ENCODE data around the gene FGG. TPM values are rescaled to one million over a fixed set of nuclear protein-coding genes. Genes with fewer than 3 reads are reported as not detected.
"Not testable (repeated sequence)": the region's sequence is repeated elsewhere in the genome, so short reads cannot be mapped to it uniquely, and the experiment has no call there.

The FGG gene
- total and polyA plus RNA-seq, 8 donors, result 1.2 to 384 (median 6.7) TPM; not detected in 4

DNA sequence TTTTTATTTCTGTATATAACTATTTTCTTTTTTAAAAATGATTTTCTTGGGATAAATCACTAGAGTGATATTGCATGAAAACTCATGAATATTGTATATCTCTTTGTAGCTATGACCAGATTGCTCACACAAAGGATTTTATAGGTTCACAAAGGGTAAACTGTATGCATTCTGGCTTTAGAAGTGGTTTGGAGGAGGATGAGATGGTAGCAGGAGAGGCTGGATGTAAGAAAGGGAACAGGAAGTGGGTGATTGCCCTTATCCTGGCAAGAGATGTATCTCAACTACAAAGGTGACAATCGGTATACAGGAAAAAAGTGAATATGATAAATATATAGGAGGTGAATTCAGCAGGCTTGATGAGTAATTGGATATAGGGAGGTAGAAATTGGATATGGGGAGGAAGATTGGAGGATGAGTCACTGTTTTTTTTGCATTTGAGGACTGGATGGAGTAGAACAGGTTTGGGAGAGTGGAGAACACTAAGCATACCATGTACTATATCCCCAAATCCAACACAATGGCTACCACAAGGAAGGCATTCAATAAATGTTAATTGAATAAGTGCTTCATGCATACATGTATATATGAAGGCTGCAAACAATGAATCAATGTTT is 9.9 kb downstream of the FGG start:
- Histone ChIP-seq H3K27me3 (no peaks in the 10 kb centered on the region), H3K36me3 (no peaks in the 10 kb centered on the region), H3K4me1 (no peaks in the 10 kb centered on the region), H3K9me3 (no peaks in the 10 kb centered on the region), H3K27ac (no peak overlapping the region), H3K4me3 (no peak overlapping the region)
- no peak for DNase-seq
- intact Hi-C loops (cut with DNase I), result no loop called here
- ATAC-seq, result no peak
- no peak for TF ChIP-seq CTCF (IDR thresholded peaks at IDR 0.05)

DNA sequence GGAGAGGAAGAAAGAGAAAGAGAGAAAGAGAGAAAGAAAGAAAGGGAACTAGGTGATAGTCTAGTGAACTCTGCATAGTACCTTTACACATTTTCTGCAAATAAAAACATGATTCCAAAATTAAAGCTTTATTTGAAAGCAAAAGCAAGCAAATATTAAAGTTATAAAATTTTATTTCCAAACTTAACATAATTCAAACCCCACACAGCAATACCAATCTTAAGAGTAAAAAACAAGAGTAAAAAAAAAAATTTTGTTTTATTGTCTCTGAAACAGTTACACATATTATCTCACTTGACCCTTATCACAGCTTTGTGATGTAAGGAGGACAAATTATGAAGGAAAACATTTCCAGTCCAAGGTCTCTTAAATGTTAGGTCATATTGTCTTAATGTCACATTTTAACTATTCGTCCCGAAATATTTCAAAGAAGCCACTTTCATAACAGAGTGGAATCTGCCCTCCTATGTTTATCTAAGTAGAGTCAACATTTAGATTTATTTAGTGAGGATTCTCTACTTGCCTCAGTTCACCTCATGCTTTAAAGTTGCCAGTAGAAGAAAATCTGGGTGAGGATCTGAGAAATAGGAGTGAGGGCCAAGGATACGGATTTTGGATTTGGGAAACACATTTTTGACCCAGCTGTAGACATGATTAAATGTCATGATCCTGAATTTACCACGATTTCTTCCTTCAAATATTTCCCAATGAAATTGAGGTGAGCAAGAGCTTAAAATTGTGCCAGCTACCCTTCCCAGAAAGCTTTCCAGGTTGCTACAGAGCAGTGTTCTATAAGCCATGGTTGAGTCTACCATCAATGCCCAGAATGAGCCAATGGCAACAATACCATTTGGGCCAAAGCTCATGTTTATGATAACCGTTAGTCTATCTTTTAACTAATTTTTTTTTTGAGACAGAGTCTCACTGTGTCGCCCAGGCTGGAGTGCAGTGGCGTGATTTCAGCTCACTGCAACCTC is 14.4 kb downstream of the FGG start:
- Histone ChIP-seq H3K27me3 (no peaks in the 10 kb centered on the region), H3K4me1 (no peaks in the 10 kb centered on the region), H3K27ac (no peak overlapping the region), H3K4me3 (no peak overlapping the region), H3K9me3 (no peaks in the 10 kb centered on the region), H3K36me3 (no peaks in the 10 kb centered on the region)
- ATAC-seq (no peak), DNase-seq (no peak)
- intact Hi-C loops (cut with DNase I), result no loop called here
- no peak for TF ChIP-seq CTCF (IDR thresholded peaks at IDR 0.05)

DNA sequence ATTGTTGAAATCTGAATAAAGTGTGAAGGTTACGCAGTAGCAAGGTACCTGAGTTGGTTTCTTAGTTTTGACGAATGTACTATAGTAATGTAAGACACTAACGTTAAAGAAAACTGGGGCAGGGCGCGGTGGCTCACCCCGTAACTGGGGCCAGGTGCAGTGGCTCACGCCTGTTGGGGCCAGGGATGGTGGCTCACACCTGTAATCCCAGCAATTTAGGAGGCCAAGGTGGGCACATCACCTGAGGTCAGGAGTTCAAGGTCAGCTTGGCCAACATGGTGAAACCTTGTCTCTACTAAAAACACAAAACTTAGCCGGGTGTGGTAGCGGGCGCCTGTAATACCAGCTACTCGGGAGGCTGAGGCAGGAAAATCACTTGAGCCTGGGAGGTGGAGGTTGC is 15.2 kb downstream of the FGG start:
- H3K36me3 ChIP-seq; H3K27ac ChIP-seq; ATAC-seq; intact Hi-C loops (cut with DNase I); H3K4me3 ChIP-seq; H3K27me3 ChIP-seq; DNase-seq; H3K9me3 ChIP-seq; H3K4me1 ChIP-seq: not testable (repeated sequence)

DNA sequence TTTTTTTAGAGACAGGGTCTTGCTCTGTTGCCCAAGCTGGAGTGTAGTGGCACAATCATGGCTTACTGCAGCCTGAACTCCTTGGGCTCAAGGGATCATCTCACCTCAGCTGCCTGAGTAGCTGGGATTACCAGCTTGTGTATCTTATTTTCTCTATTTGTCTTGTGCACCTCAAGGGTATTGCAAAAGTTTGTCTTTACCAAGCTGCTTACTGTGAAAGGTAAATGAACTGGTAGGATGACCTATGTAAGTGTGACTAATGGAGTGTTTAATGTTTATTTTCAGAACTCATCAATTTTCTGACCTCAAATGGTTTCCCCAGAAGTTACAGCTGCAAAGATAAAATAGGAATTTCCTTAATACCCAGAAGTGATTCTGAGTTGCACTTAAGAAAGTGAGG is 16.6 kb downstream of the FGG start:
- ATAC-seq, result peak; percentile 62

DNA sequence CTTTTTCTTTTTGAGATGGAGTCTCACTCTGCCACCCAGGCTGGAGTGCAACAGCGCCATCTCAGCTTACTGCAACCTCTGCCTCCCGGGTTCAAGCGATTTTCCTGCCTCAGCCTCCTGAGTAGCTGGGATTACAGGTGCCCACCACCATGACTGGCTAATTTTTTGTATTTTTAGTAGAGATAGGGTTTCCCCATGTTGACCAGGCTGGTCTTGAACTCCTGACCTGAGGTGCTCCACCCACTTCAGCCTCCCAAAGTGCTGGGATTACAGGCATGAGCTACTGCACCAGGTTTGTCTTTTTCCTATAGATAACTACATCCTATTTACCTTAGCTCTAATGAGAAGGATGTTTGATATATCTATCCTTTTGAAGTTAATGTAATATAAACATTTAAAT is 18.1 kb downstream of the FGG start:
- H3K27ac ChIP-seq; DNase-seq; intact Hi-C loops (cut with DNase I); H3K36me3 ChIP-seq; H3K4me1 ChIP-seq; H3K9me3 ChIP-seq; ATAC-seq; H3K27me3 ChIP-seq; H3K4me3 ChIP-seq: not testable (repeated sequence)

More for the DNA sequence above, 16.6 kb downstream of the FGG start:
- Histone ChIP-seq H3K36me3 (no peaks in the 10 kb centered on the region), H3K27me3 (no peaks in the 10 kb centered on the region), H3K27ac (no peak overlapping the region), H3K4me1 (no peaks in the 10 kb centered on the region), H3K9me3 (no peaks in the 10 kb centered on the region), H3K4me3 (no peak overlapping the region)
- DNase-seq, result no peak
- no peak for TF ChIP-seq CTCF (IDR thresholded peaks at IDR 0.05)
- intact Hi-C loops (cut with DNase I), result no loop called here

DNA sequence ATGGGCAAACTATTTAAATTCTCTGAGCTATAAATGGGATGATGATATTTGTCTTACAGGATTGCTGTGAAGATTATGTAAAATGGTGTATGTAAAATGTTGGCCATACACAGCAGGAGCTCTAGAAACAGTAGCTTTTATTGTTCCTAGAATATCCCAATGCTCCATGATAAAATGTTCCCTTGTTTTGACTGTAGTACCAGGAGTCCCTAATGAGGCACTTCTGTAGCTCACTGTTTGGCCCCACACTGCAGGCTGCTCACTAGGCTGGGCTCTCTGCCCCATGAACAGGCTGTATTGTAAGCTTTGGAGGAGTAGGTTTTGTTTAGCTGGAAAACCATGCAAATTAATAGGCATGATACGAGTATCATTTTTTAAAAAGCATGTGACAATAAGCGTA is 18.6 kb downstream of the FGG start:
- intact Hi-C loops (cut with DNase I), result no loop called here
- no peak overlapping the region for H3K27ac ChIP-seq
- TF ChIP-seq CTCF (IDR thresholded peaks at IDR 0.05), result no peak

More for the DNA sequence above, 18.6 kb downstream of the FGG start:
- no peaks in the 10 kb centered on the region for H3K27me3 ChIP-seq
- no peaks in the 10 kb centered on the region for H3K9me3 ChIP-seq
- peaks cover 0 to 2% of the 10 kb centered on the region in 2 donors for H3K4me1 ChIP-seq
- DNase-seq (no peak), ATAC-seq (no peak)
- H3K4me3 ChIP-seq, result no peak overlapping the region
- H3K36me3 ChIP-seq, result no peaks in the 10 kb centered on the region
